HEK293 (cell line): ENCODE data around the gene AMBRA1.

Experiments used
- CTCF ChIA-PET: fragments of 350-600 bp; formaldehyde crosslinking; extraction: SDS; loops from one replicate; lab custom pipeline; 2021; ENCODE audit warnings: antibody characterized with exemption; lab: Yijun Ruan, JAX
- POLR2A ChIA-PET: fragments of 300-600 bp; formaldehyde crosslinking; extraction: SDS; loops from one replicate; lab custom pipeline; 2020; ENCODE audit warnings: antibody characterized with exemption, inconsistent platforms; lab: Yijun Ruan, JAX
- H3K27ac ChIP-seq: fragments of 200-500 bp; sonication (Bioruptor generic); 2 replicates; pipeline ENCODE4 v1.5.1; 2014; ENCODE audit warnings: low read depth, low read length, control low read depth, inconsistent platforms; ENCODE audit errors: extremely low read depth
- H3K36me3 ChIP-seq, 2 experiments: fragments of 200-500 bp in 1 of 2; sonication (Bioruptor generic) in 1 of 2; 1 replicate in 1 of 2; 2 replicates in 1 of 2; pipeline ENCODE4 v1.5.1; 2014 to 2017; ENCODE audit warnings: inconsistent platforms in 2 of 2, low read length in 2 of 2; ENCODE audit not compliant: control insufficient read depth in 2 of 2, insufficient read depth in 1 of 2
- H3K4me1 ChIP-seq: fragments of 200-500 bp; sonication (Bioruptor generic); 2 replicates; pipeline ENCODE4 v1.5.1; 2014; ENCODE audit warnings: mild to moderate bottlenecking, low read length, inconsistent platforms; ENCODE audit not compliant: control insufficient read depth, insufficient read depth
- H3K4me3 ChIP-seq: 2 replicates; pipeline ENCODE4 v1.5.1; 2011; ENCODE audit warnings: low read depth, mild to moderate bottlenecking, control low read depth, low read length, moderate library complexity
- H3K9me3 ChIP-seq: fragments of 200-500 bp; sonication (Bioruptor generic); 2 replicates; pipeline ENCODE4 v1.5.1; 2014; ENCODE audit warnings: low read depth, low read length, inconsistent platforms; ENCODE audit not compliant: control insufficient read depth, insufficient read depth
- ELK4 ChIP-seq: IDR thresholded peaks from 2 replicates; pipeline ENCODE4 v1.6.1; 2011; ENCODE audit warnings: mild to moderate bottlenecking, low read depth, low read length, borderline replicate concordance
- KLF10 ChIP-seq: fragments of 450-650 bp; IDR thresholded peaks from 2 replicates; pipeline ENCODE4 v1.5.1; 2018; ENCODE audit warnings: missing biosample characterization, mild to moderate bottlenecking, missing genetic modification characterization
- SETDB1 ChIP-seq: IDR thresholded peaks from one replicate; pipeline ENCODE4 v1.6.1; 2017; ENCODE audit warnings: mild to moderate bottlenecking, low read length, moderate library complexity, mixed read lengths; ENCODE audit not compliant: insufficient read length
- SP2 ChIP-seq: fragments of 450-650 bp; formaldehyde crosslinking; IDR thresholded peaks from 2 replicates; pipeline ENCODE4 v1.5.1; 2016; ENCODE audit warnings: missing biosample characterization, missing genetic modification characterization
- TSHZ1 ChIP-seq: fragments of 450-650 bp; formaldehyde crosslinking; IDR thresholded peaks from 2 replicates; pipeline ENCODE4 v1.5.1; 2016; ENCODE audit warnings: missing biosample characterization, missing genetic modification characterization, borderline replicate concordance
- ZBTB17 ChIP-seq: fragments of 450-650 bp; formaldehyde crosslinking; IDR thresholded peaks from 2 replicates; pipeline ENCODE4 v1.5.1; 2016; ENCODE audit warnings: missing biosample characterization, missing genetic modification characterization
- ZBTB21 ChIP-seq: fragments of 450-650 bp; formaldehyde crosslinking; IDR thresholded peaks from 2 replicates; pipeline ENCODE4 v1.5.1; 2017; ENCODE audit warnings: missing biosample characterization, missing genetic modification characterization
- ZFHX2 ChIP-seq: fragments of 450-650 bp; formaldehyde crosslinking; conservative IDR thresholded peaks from 2 replicates; pipeline ENCODE4 v1.5.1; 2016; ENCODE audit warnings: missing biosample characterization, missing genetic modification characterization
- ZIC2 ChIP-seq: fragments of 450-650 bp; formaldehyde crosslinking; IDR thresholded peaks from 2 replicates; pipeline ENCODE4 v1.5.1; 2016; ENCODE audit warnings: missing biosample characterization, missing genetic modification characterization
- ZNF133 ChIP-seq: fragments of 450-650 bp; formaldehyde crosslinking; IDR thresholded peaks from 2 replicates; pipeline ENCODE4 v1.5.1; 2016; ENCODE audit warnings: missing biosample characterization, missing genetic modification characterization
- ZNF18 ChIP-seq: fragments of 450-650 bp; formaldehyde crosslinking; IDR thresholded peaks from 2 replicates; pipeline ENCODE4 v1.5.1; 2016; ENCODE audit warnings: missing biosample characterization, missing genetic modification characterization
- ZNF280D ChIP-seq: fragments of 450-650 bp; formaldehyde crosslinking; IDR thresholded peaks from 2 replicates; pipeline ENCODE4 v1.5.1; 2016; ENCODE audit warnings: missing biosample characterization, missing genetic modification characterization
- ZNF529 ChIP-seq: fragments of 450-650 bp; formaldehyde crosslinking; IDR thresholded peaks from 2 replicates; pipeline ENCODE4 v1.5.1; 2017; ENCODE audit warnings: missing genetic modification characterization, missing biosample characterization; ENCODE audit not compliant: insufficient replicate concordance
- ZNF530 ChIP-seq: fragments of 450-650 bp; formaldehyde crosslinking; IDR thresholded peaks from 2 replicates; pipeline ENCODE4 v1.5.1; 2016; ENCODE audit warnings: low read depth, missing biosample characterization, missing genetic modification characterization
- ZNF560 ChIP-seq: fragments of 450-650 bp; formaldehyde crosslinking; IDR thresholded peaks from 2 replicates; pipeline ENCODE4 v1.5.1; 2017; ENCODE audit warnings: missing biosample characterization, missing genetic modification characterization, borderline replicate concordance
- ZNF624 ChIP-seq: fragments of 450-650 bp; formaldehyde crosslinking; IDR thresholded peaks from 2 replicates; pipeline ENCODE4 v1.5.1; 2017; ENCODE audit warnings: missing biosample characterization, missing genetic modification characterization
- ZNF701 ChIP-seq: fragments of 450-650 bp; formaldehyde crosslinking; IDR thresholded peaks from 2 replicates; pipeline ENCODE4 v1.5.1; 2016; ENCODE audit warnings: missing biosample characterization, missing genetic modification characterization
- ZNF704 ChIP-seq: fragments of 450-650 bp; formaldehyde crosslinking; IDR thresholded peaks from 2 replicates; pipeline ENCODE4 v1.5.1; 2016; ENCODE audit warnings: missing biosample characterization, missing genetic modification characterization

The AMBRA1 gene

GRCh38 chr11:46479601-46480000, 114.2 kb downstream of the AMBRA1 start:
- Histone ChIP-seq H3K9me3 (no peaks in the 10 kb centered on the region), H3K27ac (no peak overlapping the region), H3K4me3 (no peak overlapping the region), H3K4me1 (no peaks in the 10 kb centered on the region), H3K36me3 (no peaks in the 10 kb centered on the region)
- CTCF ChIA-PET = interaction anchor here (0.6 to 2.1 kb wide), 3 partner anchors 11 to 470 kb away, joined by 3 to 18 read pairs (median 6); no protein-coding TSS in a partner anchor
- TF ChIP-seq ZNF560 (no peak), ZNF701 (tag by site-specific recombination) (no peak), ZNF530 (no peak), ZNF704 (tag by site-specific recombination) (no peak), TSHZ1 (no peak), ZBTB21 (tag by site-specific recombination) (no peak), ZFHX2 (tag by site-specific recombination) (no peak), SETDB1 (no peak), ZBTB17 (tag by site-specific recombination) (no peak), ZNF529 (tag by site-specific recombination) (no peak), ZNF18 (tag by site-specific recombination) (no peak), SP2 (tag by site-specific recombination) (no peak), ZIC2 (tag by site-specific recombination) (no peak), ELK4 (no peak), ZNF133 (no peak), KLF10 (tag by site-specific recombination) (no peak), ZNF624 (tag by site-specific recombination) (no peak), ZNF280D (tag by site-specific recombination) (no peak)
- TF ChIP-seq, all 188 proteins: peak for 0
- POLR2A ChIA-PET = no interaction called here
